T47D (cell line): ENCODE data around the gene KLHL29.

Experiments
- DNase-seq, 2 experiments: peaks; one replicate each; pipeline versions ENCODE4 v3.0.0 to v3.0.0-alpha.2; 2011 to 2012; ENCODE audit warnings: low read depth in 1 of 2, low spot score in 1 of 2
- JUND ChIP-seq: IDR thresholded peaks from 2 replicates; pipeline ENCODE4 v1.6.1; 2012; ENCODE audit warnings: low read depth
- in situ Hi-C: cut with HindIII; loops from 2 replicates; pipeline ENCODE4 v1.10.0; 2016; ENCODE audit warnings: low sequenced_read_pairs, low pct_unique_long_range_greater_than_20kb

The KLHL29 gene

GRCh38 chr2:23475036-23475435 lies 90.1 kb downstream of the KLHL29 start:
- no peak for DNase-seq
- no peak for TF ChIP-seq JUND
- in situ Hi-C loops, result no loop called here

GRCh38 chr2:23475473-23475872 lies 90.5 kb downstream of the KLHL29 start:
- TF ChIP-seq JUND, result no peak
- no peak for DNase-seq
- in situ Hi-C loops, result no loop called here

GRCh38 chr2:23476786-23477185 lies 91.8 kb downstream of the KLHL29 start:
- TF ChIP-seq JUND, result no peak
- in situ Hi-C loops, result no loop called here
- no peak for DNase-seq

- DNase-seq, result no peak
- in situ Hi-C loops, result no loop called here
- no peak for TF ChIP-seq JUND
Observed at GRCh38 chr2:23477392-23477791, 92.4 kb downstream of the KLHL29 start.

- no peak for DNase-seq
- TF ChIP-seq JUND, result no peak
- in situ Hi-C loops, result no loop called here
Observed at GRCh38 chr2:23478087-23478932, 93.3 kb downstream of the KLHL29 start.

GRCh38 chr2:23478933-23479683 lies 94.1 kb downstream of the KLHL29 start:
- in situ Hi-C loops, result no loop called here
- DNase-seq, result no peak
- no peak for TF ChIP-seq JUND

GRCh38 chr2:23480957-23481797 lies 96.2 kb downstream of the KLHL29 start:
- DNase-seq, result peak; percentile 7 to 49
- in situ Hi-C loops, result no loop called here
- no peak for TF ChIP-seq JUND

GRCh38 chr2:23482188-23482587 lies 97.2 kb downstream of the KLHL29 start:
- in situ Hi-C loops, result no loop called here
- DNase-seq, result no peak
- no peak for TF ChIP-seq JUND

- TF ChIP-seq JUND, result no peak
- in situ Hi-C loops, result no loop called here
Observed at GRCh38 chr2:23482607-23483006, 97.6 kb downstream of the KLHL29 start.

GRCh38 chr2:23483791-23484190 lies 98.8 kb downstream of the KLHL29 start:
- in situ Hi-C loops, result no loop called here
- no peak for DNase-seq
- TF ChIP-seq JUND, result no peak

More at GRCh38 chr2:23482607-23483006, 97.6 kb downstream of the KLHL29 start:
- no peak for DNase-seq

- TF ChIP-seq JUND, result no peak
Observed at GRCh38 chr2:23484275-23484674, 99.3 kb downstream of the KLHL29 start.

GRCh38 chr2:23484767-23485166 lies 99.8 kb downstream of the KLHL29 start:
- in situ Hi-C loops, result no loop called here

More at GRCh38 chr2:23484275-23484674, 99.3 kb downstream of the KLHL29 start:
- no peak for DNase-seq
- in situ Hi-C loops, result no loop called here

More at GRCh38 chr2:23484767-23485166, 99.8 kb downstream of the KLHL29 start:
- TF ChIP-seq JUND, result no peak
- no peak for DNase-seq
